Choroid plexus epithelial cell (primary cell): ENCODE data around the gene SYT2.
"Not testable (repeated sequence)": the region's sequence is repeated elsewhere in the genome, so short reads cannot be mapped to it uniquely, and the experiment has no call there.

Source experiments
- DNase-seq: peaks from one replicate; pipeline ENCODE4 v3.0.0-alpha.2; 2010; ENCODE audit warnings: low read depth
- H3K4me3 ChIP-seq: 2 replicates; pipeline ENCODE4 v1.5.1; 2011; ENCODE audit warnings: low read depth, mild to moderate bottlenecking, control low read depth, low read length, moderate library complexity
- TF ChIP-seq, protein P1 (sequence below): conservative IDR thresholded peaks from 2 replicates; pipeline ENCODE4 v1.5.1; 2011; ENCODE audit warnings: low read depth, mild to moderate bottlenecking, control low read depth, inconsistent platforms, low read length, moderate library complexity

SYT2 gene

DNA sequence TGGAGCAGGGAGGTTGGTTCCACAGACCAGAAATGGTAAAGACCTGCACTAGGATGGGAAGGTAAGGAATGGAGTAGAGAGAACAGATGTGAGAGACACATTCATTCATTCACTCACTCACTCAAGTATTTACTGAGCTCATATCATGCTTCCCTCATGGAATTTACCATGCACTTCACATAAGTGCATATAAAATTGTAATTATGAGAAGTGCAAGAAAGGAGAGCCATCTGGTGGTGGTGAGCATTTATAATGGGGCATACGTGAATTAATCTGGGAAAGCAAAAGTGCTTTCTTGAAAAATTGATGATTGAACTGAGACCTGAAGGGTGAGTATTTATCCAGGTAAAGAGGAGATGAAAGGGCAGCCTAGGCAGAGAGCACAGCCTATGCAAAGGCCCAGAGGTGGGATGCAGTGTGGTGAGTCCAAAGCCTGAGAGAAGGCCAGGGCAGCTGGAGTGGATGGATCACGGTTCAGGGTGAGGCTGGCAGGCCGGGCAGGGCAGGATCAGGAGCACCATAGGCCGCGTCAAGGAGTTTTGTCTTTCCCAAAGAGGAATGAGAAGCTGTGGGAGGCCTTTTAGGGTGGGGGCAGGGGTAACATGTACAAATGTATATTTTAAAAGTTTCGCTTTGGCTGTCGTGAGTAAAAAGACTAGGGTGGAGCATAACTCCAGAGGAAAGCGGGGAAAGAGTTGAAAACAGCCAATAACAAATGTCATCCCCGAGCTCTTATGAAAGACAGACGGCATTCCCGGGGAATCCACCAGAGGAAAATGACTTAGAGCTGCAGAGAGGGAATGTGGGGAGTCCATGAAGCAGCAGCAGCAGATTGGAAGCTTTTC is 95.7 kb downstream of the SYT2 start:
- H3K4me3 ChIP-seq: not testable (repeated sequence)
- TF ChIP-seq, protein P1, sequence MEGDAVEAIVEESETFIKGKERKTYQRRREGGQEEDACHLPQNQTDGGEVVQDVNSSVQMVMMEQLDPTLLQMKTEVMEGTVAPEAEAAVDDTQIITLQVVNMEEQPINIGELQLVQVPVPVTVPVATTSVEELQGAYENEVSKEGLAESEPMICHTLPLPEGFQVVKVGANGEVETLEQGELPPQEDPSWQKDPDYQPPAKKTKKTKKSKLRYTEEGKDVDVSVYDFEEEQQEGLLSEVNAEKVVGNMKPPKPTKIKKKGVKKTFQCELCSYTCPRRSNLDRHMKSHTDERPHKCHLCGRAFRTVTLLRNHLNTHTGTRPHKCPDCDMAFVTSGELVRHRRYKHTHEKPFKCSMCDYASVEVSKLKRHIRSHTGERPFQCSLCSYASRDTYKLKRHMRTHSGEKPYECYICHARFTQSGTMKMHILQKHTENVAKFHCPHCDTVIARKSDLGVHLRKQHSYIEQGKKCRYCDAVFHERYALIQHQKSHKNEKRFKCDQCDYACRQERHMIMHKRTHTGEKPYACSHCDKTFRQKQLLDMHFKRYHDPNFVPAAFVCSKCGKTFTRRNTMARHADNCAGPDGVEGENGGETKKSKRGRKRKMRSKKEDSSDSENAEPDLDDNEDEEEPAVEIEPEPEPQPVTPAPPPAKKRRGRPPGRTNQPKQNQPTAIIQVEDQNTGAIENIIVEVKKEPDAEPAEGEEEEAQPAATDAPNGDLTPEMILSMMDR: peak; percentile 35
- peak; percentile 40 for DNase-seq

DNA sequence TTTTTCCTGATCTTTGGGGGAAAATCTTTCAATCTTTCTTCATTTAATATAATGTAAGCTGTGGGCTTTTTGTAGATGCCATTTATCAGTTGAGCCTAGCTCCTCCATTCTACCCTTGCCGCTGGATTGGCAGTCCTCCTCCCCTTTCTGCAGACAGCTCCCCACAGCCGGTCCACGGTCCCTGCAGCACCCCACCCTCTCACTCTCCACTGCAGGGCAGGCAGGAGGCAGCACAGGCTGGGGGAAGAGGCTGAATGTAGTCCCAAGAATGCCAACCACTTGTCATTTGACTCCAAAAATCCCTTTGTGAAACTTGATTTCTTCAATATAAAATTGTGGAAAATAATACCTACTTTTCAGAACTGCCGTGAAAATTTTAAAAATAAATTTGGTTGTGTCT is 96.7 kb downstream of the SYT2 start:
- DNase-seq: no peak
- no peak overlapping the region for H3K4me3 ChIP-seq
- TF ChIP-seq, protein P1: no peak

DNA sequence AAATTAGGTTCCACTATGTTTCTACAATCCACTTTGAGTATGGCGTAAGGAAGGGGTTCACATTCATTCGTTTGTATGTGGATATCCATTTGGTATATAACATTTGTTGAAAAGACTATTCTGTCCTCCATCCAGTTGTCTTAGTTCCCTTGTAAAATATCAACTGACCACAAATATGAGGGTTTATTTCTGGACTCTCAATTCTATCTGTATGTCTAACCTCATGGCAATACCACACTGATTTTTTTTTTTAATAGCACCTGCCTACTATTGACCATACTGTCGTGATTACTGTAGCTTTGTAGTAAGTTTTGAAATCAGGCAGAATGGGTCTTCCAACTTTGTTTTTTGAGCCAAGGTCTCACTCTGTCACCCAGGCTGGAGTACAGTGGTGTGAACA is 98.2 kb downstream of the SYT2 start:
- DNase-seq: not testable (repeated sequence)

DNA sequence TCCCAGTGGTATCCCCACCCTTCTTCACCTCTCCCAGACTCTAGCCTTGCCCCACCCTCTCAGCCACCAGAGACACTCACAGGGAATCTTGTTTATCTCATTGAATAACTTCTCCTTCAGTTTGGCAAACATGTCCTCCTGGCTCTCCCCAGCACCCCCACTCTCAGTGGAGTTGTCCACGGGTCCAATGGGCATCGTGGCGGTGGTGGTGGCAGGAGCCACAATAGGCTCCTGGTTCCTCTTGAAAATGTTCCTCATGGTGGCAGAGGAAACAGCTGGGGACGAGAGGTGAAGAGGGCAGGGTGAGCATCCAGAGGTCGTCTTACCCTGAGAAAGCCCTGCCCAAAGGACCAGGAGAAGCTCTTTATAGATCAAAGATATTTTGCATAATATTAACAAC is 104.7 kb downstream of the SYT2 start:
- TF ChIP-seq, protein P1: no peak
- DNase-seq: no peak
- H3K4me3 ChIP-seq: no peak overlapping the region

More for the DNA sequence above, 98.2 kb downstream of the SYT2 start:
- H3K4me3 ChIP-seq: not testable (repeated sequence)

DNA sequence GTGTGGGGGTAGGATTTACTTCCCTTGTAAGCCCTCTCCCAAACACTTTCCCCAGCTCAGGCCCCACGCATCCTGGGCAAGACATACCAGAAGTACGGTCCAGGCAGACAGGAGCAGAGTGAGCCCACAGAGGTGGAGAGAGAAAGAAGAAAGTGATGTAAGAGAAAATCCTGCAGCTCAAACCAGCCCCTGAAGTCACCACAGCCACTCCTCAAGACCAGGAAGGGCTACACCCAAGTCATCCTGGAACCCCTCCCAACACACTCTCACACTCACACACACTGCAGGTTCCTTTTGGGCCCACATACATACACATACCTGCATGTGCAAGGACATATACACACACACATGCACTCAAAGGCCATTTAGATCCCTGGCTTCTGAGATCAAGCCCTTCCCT is 106.8 kb downstream of the SYT2 start:
- no peak overlapping the region for H3K4me3 ChIP-seq
- TF ChIP-seq, protein P1: no peak
- no peak for DNase-seq

DNA sequence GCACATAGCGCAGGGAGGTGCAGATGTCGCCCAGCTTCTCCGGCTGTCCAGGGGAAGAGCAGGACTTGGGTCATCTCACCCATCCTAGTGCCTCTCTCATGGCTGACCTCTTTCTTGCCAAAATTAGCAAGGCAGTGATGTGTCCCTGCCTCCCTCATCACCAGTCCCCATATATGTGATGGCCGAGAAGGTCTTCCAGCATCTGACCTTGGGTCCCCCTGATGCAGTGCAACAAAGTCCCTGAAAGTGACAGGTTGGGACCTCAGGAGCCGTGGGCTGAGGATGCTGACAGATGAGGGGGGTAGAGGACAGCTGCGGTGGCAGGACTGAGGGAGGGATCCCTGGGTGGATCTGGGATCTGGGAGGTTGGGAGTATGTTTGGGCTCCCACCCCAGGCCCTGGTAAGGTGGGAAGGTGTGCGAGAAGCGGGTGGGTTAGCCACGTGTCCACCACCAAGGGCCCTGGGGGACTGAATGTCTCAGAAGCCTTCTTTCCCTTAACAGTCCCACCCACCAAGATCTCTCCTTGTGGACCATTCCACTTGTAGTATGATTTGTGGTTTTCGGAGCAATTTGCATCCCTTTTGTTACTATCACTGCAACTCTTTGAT is 109.7 kb downstream of the SYT2 start:
- no peak for DNase-seq
- no peak overlapping the region for H3K4me3 ChIP-seq
- TF ChIP-seq, protein P1: no peak

DNA sequence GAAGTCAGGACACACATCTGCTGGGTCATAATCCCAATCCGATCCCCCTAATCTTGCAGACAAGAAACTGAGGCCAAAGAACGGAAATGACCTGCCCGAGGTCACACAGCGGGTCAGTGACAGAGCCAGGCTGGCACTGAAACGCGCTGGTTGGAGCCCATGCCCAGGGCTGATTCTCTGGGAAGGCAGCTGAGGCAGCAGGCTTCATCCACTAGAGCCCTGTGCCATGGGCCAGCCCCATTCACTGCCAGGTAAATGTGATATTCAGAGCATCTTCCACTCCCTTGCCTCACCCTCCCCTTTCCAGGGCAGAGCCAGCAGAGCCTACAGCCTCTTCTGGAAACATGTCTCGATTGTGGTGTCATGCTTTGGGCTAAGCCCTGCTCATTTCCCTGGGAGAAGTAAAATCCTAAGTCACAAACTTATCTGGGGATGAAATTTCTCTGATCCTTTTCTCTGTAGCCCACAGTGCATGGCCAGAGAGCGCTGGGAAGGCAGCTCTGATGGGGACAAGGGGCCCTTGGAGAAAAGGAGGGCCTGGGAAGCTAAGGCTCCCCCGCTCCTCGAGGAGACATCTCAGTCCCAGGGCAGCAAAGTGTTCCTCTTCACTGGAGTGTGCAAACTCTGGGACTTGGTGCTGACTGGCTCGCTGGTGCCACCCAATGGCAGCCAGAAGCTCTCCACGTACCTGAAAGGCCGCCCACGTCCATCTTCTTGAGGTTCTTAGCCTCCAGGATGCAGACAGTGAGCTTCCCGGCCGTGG is 110.4 kb downstream of the SYT2 start:
- DNase-seq: peak; percentile 90
- TF ChIP-seq, protein P1: peak; percentile 91

More for the DNA sequence above, 110.4 kb downstream of the SYT2 start:
- H3K4me3 ChIP-seq: no peak overlapping the region
